Measurements from ENCODE around the gene HMGA1.
A peak's percentile ranks its signal among the peaks of the same experiment; 100 is the strongest.

Gene HMGA1
- total RNA-seq: 72.9 to 436 (median 98.6) reads per million in 3 experiments

GRCh38 chr6:34236443-34237315, at the start of gene HMGA1:
Gene HMGA1 (plus strand): TSS chr6:34236873. CDS start chr6:34240781, 3,908 bp downstream.
- DNase-seq: peak; percentile 83

GRCh38 chr6:34189806-34190503, 46.7 kb upstream of the HMGA1 start:
- peak; percentile 28 for DNase-seq

GRCh38 chr6:34190504-34191122, 46.1 kb upstream of the HMGA1 start:
- DNase-seq: no peak

GRCh38 chr6:34194772-34195171, 41.9 kb upstream of the HMGA1 start:
- no peak for DNase-seq

- DNase-seq: no peak
Measured at GRCh38 chr6:34195726-34196115, 41.0 kb upstream of the HMGA1 start.

GRCh38 chr6:34196116-34196832, 40.4 kb upstream of the HMGA1 start:
- DNase-seq: peak; percentile 81

GRCh38 chr6:34196833-34197195, 39.9 kb upstream of the HMGA1 start:
- DNase-seq: no peak

GRCh38 chr6:34200340-34200971, 36.2 kb upstream of the HMGA1 start:
- DNase-seq: no peak

- no peak for DNase-seq
Measured at GRCh38 chr6:34201455-34202107, 35.1 kb upstream of the HMGA1 start.

GRCh38 chr6:34202329-34203201, 34.1 kb upstream of the HMGA1 start:
- no peak for DNase-seq

- no peak for DNase-seq
Measured at GRCh38 chr6:34204693-34205092, 32.0 kb upstream of the HMGA1 start.

GRCh38 chr6:34205466-34205865, 31.2 kb upstream of the HMGA1 start:
- DNase-seq: no peak

GRCh38 chr6:34205916-34206315, 30.8 kb upstream of the HMGA1 start:
- DNase-seq: no peak

- DNase-seq: no peak
Measured at GRCh38 chr6:34206726-34207125, 29.9 kb upstream of the HMGA1 start.

GRCh38 chr6:34207695-34208443, 28.8 kb upstream of the HMGA1 start:
- no peak for DNase-seq

- DNase-seq: no peak
Measured at GRCh38 chr6:34213772-34214171, 22.9 kb upstream of the HMGA1 start.

- DNase-seq: no peak
Measured at GRCh38 chr6:34218691-34219090, 18.0 kb upstream of the HMGA1 start.

GRCh38 chr6:34223381-34223955, 13.2 kb upstream of the HMGA1 start:
- no peak for DNase-seq

All from central memory CD4-positive, alpha-beta T cell (primary cell).